Right lobe of liver (tissue), 4 donors: Measurements from ENCODE around the gene OBI1.

Experiments used
- POLR2A ChIP-seq: fragments of 450-650 bp; IDR thresholded peaks from one replicate; pipeline ENCODE4 v1.6.1; 2017; ENCODE audit warnings: antibody characterized with exemption, mild to moderate bottlenecking
- TF ChIP-seq, protein P1 (sequence below), 4 donors: fragments of 200-600 bp in 3 of 4; fragments of 450-650 bp in 1 of 4; IDR thresholded peaks; one replicate each; pipeline versions ENCODE4 v1.5.1 to v1.8.0; 2016 to 2022; ENCODE audit warnings: antibody characterized with exemption in 4 of 4, mild to moderate bottlenecking in 2 of 4
- donor health status: DM: no; HTN: no; CAD: no.
- donor health status: DM: no; HTN: no; CAD: no.
- donor health status: DM: no; HTN: yes; CAD: no.

DNA sequence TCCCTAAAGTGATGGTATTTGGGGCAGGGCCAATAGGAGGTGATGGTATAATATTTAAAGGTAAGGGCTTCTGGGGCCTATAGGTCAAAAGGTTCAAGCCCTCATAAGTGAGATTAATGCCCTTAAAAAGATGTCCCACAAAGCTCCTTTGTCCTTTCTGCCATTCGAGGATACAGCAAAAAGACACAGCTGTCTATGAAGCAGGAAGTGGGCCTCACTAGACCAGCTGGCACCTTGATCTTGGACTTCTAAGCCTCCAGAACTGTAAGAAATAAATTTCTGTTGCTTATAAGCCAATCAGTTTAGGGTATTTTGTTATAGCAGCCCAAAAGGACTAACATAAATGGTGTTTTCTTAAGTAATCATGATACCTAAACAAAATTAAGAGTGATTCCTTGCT is 28.4 kb downstream of the OBI1 start:
- TF ChIP-seq, protein P1, sequence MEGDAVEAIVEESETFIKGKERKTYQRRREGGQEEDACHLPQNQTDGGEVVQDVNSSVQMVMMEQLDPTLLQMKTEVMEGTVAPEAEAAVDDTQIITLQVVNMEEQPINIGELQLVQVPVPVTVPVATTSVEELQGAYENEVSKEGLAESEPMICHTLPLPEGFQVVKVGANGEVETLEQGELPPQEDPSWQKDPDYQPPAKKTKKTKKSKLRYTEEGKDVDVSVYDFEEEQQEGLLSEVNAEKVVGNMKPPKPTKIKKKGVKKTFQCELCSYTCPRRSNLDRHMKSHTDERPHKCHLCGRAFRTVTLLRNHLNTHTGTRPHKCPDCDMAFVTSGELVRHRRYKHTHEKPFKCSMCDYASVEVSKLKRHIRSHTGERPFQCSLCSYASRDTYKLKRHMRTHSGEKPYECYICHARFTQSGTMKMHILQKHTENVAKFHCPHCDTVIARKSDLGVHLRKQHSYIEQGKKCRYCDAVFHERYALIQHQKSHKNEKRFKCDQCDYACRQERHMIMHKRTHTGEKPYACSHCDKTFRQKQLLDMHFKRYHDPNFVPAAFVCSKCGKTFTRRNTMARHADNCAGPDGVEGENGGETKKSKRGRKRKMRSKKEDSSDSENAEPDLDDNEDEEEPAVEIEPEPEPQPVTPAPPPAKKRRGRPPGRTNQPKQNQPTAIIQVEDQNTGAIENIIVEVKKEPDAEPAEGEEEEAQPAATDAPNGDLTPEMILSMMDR (IDR thresholded peaks at IDR 0.05) = no peak
- no peak for TF ChIP-seq POLR2A
